ENCODE measurements around the gene ZNF217.
"Not testable (repeated sequence)": the region's sequence is repeated elsewhere in the genome, so short reads cannot be mapped to it uniquely, and the experiment has no call there.

The ZNF217 gene

GRCh38 chr20:53621482-53622246, 28.0 kb upstream of the ZNF217 start:
- peak in 1 of 2 donors; percentile 12 for DNase-seq

GRCh38 chr20:53618490-53619000, 24.9 kb upstream of the ZNF217 start:
- not testable (repeated sequence) for DNase-seq

DNA sequence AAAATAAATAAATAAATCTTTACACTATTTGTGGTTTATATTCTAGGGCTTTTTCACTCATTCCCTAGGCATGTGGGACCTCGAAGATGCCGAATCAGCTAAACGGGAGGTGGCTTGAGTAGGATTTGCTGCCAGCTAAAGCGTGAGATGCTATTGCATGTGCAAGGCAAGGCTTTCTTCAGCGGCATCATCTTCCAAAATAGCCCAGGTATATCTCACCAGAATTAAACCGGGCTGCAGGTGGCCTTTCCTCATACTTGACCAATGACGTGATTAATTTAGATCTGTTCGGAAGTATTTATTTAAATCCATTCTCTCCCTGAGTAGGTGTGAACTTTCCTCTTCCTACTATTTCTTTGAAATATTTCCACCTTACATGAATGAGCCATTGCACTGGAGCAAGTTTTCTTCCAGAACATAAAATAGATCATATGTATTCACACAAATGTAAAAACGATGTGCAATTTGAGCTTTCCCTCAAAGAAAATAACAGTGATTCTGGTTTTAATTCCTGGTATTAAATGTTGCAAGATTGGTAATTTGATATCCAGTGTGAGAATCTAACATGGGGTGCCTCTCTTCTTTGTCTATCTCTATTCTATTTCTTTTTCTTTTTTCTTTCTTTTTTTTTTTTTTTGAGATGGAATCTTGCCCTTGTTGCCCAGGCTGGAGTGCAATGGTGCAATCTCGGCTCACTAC, 24.3 kb upstream of the ZNF217 start:
- no peak for DNase-seq

GRCh38 chr20:53616489-53616888, 22.9 kb upstream of the ZNF217 start:
- not testable (repeated sequence) for DNase-seq

DNA sequence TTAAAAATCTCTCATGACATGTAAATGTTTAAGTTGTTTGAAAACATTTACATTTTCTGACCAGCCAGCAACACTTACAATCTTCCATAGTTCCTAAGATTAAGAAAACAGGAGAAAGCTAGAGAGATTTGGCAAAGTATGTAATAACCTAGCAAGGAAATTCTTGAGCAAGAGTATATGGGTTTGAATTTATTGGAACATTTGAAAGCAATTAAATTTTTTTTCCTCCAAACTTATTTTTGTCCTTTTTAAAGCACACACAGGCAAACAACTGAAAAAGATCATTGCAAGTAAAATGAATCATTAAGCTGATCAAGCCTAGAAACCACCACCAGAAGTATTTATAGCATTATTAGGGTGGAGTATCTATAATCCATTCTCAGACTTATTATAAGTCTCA, 20.1 kb upstream of the ZNF217 start:
- no peak for DNase-seq

DNA sequence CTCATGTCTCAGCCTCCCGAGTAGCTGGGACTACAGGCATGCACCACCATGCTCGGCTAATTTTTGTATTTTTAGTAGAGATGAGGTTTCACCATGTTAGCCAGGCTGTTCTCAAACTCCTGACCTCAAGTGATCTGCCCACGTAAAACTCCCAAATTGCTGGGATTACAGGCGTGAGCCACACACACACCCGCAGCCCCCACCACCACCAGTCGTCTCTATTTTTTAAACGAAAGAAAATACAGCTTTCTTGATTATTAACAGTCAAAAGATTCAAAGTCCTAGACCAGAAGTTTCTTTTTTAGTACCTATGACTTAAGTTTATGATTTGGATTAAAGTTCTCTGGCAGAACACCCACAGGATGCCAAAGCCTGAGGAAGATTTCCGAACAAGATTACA, 18.6 kb upstream of the ZNF217 start:
- DNase-seq, result not testable (repeated sequence)

DNA sequence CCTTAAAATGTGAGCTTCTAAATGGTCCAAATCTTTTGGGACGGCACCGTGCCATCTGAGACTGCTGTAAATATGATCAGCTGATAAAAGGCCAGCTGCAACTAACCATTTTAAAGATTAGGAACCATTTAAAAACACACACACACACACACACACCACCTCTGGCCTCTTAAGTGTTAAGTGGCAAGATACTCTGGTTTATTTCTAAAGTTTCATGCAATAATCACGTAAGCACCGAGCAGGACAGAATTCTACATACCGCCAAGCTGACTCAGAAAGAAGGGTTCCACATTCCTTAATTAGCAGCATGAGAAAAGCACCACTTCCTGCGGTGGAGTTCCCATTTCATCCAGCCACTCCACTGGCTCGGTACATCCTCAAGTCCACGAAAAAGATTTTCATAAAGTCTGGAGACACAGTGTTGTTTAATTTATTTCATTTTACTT, 17.8 kb upstream of the ZNF217 start:
- DNase-seq, result peak; percentile 79 to 83

DNA sequence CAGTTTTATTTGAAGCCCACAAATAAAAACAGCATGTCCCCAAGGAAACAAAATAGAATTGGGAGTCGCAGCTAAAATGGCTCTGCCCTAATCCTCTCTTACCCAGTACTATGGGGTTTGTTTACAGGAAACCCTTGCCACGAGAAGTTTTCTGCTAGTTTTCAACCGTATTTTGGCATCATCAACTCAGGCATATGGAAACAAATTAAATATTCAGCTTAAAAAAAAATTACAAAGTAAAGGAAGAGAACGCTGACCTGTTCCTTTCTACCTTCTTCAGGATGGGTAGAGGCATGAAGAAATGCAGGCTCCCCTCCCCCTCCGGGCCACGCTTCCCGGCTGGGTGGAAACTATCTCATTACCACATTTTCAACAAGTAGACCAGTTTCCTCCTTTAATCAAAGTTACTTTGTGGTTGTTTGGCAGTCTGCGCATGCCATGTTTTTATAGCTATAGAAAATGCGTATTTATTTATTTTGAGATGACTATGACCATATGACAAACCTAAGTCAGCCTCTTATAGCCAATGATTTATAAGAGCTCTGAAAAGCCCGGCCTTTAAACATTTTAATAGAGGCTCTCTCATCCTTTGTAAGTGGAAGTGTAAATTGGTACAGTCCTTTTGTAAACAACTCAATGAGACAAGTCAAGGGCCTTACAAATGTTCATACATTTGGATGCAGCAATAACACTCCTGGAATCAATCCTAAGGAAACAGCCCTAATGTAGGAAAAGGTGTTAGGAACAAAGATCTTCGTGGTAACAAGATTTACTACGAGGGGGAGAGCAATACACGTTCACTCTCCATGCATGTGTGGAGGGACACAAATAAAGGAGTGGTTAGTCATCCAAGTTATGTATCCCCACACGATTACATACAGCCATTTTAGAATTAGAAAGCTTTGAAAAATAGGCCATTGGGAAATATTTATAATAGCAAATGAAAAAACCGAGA, 16.1 kb upstream of the ZNF217 start:
- DNase-seq, result peak; percentile 52 to 75

GRCh38 chr20:53608456-53609452, 15.1 kb upstream of the ZNF217 start:
- DNase-seq, result peak in 1 of 2 donors; percentile 46

GRCh38 chr20:53608071-53608455, 14.4 kb upstream of the ZNF217 start:
- DNase-seq, result no peak

DNA sequence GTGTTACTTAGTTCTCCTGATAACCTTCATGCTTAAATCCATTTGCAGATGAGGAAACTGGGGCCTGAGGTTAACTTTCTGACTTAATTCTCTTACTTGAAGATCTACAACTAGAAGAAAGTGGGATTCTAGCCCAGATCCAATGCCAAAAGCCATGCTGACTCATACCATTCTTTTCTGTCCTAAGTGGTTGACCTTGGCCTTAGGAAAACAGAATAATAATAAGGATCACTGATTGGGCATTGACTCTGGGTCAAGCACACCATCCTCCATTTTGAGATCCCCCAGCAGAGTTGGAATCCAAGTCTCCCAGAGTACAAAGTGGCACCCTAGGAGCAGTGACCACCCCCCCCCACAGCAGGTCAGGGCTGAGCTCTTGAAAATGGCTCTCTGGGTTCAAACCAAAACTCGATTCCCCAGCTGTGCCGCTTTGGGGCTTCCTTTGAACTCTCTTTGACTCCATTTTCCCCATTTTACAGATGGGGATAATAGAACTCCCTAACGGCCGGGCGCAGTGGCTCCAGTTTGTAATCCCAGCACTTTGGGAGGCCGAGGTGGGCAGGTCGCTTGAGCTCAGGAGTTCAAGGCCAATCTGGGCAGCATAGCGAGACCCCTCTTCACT, 12.8 kb upstream of the ZNF217 start:
- no peak for DNase-seq

DNA sequence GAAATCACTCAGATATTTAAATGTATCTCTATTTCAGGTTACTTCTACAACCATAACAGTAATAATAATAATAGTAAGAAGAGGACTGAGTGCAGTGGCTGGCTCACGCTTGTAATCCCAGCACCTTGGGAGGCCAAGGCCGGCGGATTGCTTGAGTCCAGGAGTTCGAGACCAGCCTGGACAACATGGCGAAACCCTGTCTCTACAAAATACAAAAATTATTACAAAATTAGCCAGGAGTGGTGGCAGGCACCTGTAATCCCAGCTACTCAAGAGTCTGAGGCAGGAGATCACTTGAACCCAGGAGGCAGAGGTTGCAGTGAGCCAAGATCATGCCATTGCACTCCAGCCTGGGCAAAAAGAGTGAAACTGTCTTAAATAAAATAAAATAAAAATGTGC, 11.8 kb upstream of the ZNF217 start:
- not testable (repeated sequence) for DNase-seq

- not testable (repeated sequence) for DNase-seq
Observed at GRCh38 chr20:53604846-53605245, 11.2 kb upstream of the ZNF217 start.

DNA sequence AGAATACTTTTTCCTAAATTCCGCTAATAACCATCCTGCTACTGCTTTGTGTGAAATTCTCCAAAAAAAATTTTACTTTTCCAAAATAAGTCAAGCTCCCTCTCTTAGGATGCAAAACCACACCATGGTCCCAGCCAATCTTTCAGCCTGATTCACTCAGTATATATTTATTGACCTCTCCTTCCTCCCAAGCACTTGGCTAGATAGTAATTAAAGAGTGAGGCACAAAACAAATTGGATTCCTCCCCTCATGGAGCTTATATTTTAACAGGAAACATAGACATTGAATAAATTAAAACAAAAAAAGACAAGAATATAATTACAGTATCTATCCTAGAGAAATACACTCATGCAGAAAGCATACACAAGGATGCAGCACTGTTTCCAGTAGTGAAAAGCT, 9.0 kb upstream of the ZNF217 start:
- no peak for DNase-seq

DNA sequence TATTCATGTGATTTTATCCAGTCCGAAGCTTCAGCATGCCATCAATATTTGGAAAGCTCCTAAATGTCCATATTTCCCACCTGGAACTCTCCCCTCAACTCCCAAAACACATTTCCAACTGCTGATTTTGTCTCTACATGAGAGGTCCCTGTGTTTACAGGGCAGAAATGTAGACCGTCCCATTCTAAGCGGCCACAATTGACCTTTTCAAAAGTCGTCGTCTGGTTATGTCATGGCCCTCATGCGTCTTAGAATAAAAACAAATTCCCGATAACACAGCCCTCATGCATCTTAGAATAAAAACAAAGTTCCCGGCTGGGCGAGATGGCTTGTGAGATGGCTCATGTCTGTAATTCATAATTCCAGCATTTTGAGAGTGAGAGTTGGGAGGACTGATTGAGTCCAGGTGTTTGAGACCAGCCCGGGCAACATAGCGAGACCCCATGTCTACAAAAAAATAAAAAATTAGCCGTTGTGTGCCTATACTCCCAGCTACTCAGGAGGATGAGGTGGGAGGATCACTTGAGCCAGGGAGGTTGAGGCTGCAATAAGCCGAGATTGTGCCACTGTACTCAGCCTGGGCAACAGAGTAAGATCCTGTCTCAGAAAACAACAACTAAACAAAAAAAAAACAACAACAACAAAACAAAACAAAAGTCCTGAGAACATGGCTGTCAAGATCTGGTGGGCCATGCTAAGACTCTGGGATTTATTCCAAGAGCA, 6.4 kb upstream of the ZNF217 start:
- no peak for DNase-seq

DNA sequence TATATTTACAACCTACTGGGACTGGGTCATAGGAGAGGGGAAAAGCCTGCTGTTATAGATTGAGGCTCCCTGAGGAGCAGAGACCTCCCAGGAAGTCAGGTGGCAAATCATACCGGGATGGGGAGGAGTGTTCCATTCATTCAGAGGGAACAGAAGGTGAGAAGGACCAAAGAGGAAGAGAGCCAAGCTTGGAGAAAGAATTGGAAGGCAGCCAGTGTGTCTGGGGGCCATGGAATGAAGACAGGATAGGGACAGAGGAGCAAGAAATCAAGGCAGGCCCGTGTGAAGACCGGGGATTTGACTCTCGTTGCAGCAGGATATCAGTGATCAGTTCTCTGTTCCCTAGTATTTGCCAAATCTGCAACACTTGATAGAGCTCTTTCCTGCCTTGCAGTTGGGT, 5.7 kb upstream of the ZNF217 start:
- DNase-seq, result no peak

GRCh38 chr20:53599044-53599362, 5.4 kb upstream of the ZNF217 start:
- DNase-seq, result no peak

DNA sequence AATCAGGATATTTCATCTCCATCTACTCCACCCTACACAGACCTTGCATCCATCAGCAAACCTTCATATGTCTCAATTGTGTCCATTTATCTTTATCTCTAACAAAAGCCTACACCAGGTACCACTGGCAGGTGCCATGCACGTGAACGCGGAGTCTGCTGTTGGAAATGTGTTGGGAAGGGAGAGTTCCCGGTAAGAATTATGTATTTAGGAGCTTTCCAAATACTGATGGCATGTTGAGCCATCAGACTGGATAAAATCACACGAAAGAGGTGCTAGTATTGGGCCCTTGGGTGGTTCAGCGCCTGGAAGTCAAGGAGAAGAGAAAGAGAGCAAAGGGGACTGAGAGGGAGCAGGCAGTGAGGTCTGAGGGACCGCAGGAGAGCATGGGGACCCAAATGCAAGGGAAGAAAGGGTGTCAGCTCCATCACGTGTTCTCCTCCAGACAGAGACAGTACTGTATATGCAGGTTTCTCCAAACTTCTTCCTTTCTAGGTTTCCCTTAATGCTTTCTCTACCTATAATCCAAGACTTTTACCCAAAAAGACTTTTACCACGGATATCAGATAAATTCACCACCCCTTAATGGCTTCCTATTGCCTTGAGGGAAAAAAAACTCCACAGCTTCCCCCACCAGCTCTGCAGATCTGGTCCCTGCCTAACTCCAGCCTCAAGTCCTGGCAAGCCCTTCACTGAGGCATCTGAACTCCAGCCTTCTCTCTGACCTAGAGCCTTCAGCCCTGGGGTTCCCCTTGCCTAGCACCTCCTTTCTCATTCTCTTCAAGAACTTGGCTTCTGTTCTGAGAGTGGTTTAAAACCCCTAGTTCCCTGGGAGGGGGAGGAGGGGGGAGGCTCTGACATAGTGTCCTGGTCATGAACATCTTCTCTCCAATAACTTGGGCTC, 4.8 kb upstream of the ZNF217 start:
- DNase-seq, result no peak

DNA sequence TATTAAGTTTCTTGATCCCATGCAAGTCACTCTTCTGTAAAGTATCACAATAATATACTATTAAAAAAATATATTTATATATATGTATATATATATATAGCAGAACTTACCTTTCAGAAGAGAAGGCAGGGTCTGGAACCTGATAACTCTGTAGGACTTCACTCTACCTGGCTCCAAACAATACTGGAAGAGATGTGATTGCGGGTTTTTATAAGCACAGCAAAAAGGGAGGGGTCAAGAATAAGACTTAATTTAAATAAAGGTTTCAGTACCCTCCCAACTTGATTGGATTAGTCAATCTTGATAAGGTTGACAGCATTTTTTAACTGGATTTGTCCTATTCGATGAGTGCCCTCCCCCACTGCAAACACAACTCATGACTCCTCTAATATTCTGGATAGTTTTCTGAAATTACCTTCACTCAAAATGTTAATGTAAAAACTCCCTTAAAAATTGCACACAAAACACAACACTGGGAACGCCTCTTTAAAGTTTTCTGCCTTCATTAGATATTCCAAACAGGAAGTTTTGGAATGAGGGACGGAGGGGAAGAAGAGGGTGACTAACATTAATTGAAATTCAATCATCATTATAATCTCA, 4.0 kb upstream of the ZNF217 start:
- DNase-seq, result no peak
